WTC11 (cell line): Measurements from ENCODE around the gene PLEKHF1.

Experiments used
- CREB1 ChIP-seq: sonication (generic); formaldehyde crosslinking; IDR thresholded peaks from 2 replicates; pipeline ENCODE4 v1.8.0; 2023; ENCODE audit warnings: mild to moderate bottlenecking, missing genetic modification reagents
- HMGA2 ChIP-seq: fragments of 250-450 bp; sonication (Bioruptor Pico); IDR thresholded peaks from 2 replicates; pipeline ENCODE4 v1.4.0; 2021; ENCODE audit warnings: mild to moderate bottlenecking, moderate library complexity
- JUN ChIP-seq: sonication (generic); formaldehyde crosslinking; IDR thresholded peaks from 2 replicates; pipeline ENCODE4 v1.8.0; 2023; ENCODE audit warnings: mild to moderate bottlenecking, missing genetic modification reagents
- ZBTB21 ChIP-seq: sonication (generic); formaldehyde crosslinking; IDR thresholded peaks from 2 replicates; pipeline ENCODE4 v1.8.1; 2023; ENCODE audit warnings: mild to moderate bottlenecking, missing genetic modification reagents, borderline replicate concordance
- TF ChIP-seq, protein P1 (sequence below): fragments of 200-600 bp; IDR thresholded peaks from 2 replicates; pipeline ENCODE4 v1.8.0; 2022; ENCODE audit warnings: antibody characterized with exemption
- TF ChIP-seq, protein P2 (sequence below): sonication (generic); formaldehyde crosslinking; IDR thresholded peaks from 2 replicates; pipeline ENCODE4 v1.8.0; 2022; ENCODE audit warnings: mild to moderate bottlenecking, missing genetic modification reagents
- TF ChIP-seq, protein P3 (sequence below): fragments of 250-450 bp; sonication (Bioruptor Pico); IDR thresholded peaks from 2 replicates; pipeline ENCODE4 v1.8.0; 2021; ENCODE audit warnings: mild to moderate bottlenecking

DNA sequence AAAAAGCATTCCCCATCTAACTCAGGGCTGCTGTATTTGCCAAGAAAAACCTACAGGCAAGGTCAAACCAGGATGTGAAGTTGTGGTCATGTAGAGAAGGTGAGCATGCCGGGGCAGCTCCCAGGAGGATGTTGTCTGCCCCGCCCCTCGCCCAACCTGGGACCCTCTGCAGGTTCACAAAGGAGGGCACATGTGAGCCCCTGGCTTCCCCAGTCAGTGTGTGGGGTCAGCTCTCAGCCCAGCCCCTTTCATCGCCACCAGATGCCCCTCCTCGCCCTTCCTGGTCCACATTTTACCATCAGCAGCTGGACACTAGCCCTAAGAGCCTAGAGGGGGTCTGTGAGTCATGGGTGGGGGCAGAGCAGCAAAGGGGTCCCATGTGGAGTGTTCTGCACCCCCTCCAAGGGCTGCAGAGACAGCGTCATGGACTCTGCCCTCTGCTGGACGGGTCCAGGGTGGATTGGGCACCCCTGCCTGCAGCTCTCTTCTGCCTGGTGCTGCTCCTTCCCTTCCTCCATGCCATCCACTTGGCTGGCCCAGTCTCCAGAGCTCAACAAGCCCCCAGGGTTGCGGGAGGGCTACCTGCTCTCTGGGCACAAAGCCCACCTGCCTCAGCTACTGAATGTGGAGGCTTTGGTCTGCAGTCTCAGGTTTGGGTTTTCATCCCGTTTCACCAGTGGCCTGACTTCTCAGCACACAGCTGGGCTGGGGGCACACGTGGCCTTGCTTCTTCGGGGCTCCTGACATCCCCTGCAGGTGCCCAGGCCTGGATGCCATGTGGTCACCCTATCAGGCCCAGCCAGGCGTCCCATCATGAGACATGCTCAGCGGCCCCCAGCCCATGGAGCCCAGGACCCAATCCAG lies 3.7 kb downstream of the PLEKHF1 start:
- TF ChIP-seq, protein P1, sequence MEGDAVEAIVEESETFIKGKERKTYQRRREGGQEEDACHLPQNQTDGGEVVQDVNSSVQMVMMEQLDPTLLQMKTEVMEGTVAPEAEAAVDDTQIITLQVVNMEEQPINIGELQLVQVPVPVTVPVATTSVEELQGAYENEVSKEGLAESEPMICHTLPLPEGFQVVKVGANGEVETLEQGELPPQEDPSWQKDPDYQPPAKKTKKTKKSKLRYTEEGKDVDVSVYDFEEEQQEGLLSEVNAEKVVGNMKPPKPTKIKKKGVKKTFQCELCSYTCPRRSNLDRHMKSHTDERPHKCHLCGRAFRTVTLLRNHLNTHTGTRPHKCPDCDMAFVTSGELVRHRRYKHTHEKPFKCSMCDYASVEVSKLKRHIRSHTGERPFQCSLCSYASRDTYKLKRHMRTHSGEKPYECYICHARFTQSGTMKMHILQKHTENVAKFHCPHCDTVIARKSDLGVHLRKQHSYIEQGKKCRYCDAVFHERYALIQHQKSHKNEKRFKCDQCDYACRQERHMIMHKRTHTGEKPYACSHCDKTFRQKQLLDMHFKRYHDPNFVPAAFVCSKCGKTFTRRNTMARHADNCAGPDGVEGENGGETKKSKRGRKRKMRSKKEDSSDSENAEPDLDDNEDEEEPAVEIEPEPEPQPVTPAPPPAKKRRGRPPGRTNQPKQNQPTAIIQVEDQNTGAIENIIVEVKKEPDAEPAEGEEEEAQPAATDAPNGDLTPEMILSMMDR: no peak
- no peak for TF ChIP-seq ZBTB21 (CRISPR knock-in tag)
- TF ChIP-seq, protein P2, sequence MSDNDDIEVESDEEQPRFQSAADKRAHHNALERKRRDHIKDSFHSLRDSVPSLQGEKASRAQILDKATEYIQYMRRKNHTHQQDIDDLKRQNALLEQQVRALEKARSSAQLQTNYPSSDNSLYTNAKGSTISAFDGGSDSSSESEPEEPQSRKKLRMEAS: no peak
- no peak for TF ChIP-seq HMGA2 (CRISPR knock-in tag)
- TF ChIP-seq, protein P3, sequence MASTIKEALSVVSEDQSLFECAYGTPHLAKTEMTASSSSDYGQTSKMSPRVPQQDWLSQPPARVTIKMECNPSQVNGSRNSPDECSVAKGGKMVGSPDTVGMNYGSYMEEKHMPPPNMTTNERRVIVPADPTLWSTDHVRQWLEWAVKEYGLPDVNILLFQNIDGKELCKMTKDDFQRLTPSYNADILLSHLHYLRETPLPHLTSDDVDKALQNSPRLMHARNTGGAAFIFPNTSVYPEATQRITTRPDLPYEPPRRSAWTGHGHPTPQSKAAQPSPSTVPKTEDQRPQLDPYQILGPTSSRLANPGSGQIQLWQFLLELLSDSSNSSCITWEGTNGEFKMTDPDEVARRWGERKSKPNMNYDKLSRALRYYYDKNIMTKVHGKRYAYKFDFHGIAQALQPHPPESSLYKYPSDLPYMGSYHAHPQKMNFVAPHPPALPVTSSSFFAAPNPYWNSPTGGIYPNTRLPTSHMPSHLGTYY: no peak
- TF ChIP-seq JUN (CRISPR knock-in tag): no peak
- TF ChIP-seq CREB1 (CRISPR knock-in tag): no peak
